Testis (tissue), 3 donors: ENCODE results near the gene MAGI2. TPM values are rescaled to one million over a fixed set of nuclear protein-coding genes. Genes with fewer than 3 reads are reported as not detected.

Experiments used
- DNase-seq: peaks from one replicate; pipeline ENCODE4 v3.0.0-alpha.2; 2019
- H3K27ac ChIP-seq, 2 donors: fragments of 200-600 bp; sonication (generic); one replicate each; pipeline ENCODE4 v1.5.1; 2019
- H3K27me3 ChIP-seq: fragments of 200-600 bp; sonication (generic); one replicate; pipeline ENCODE4 v1.5.1; 2019
- H3K36me3 ChIP-seq: fragments of 200-600 bp; sonication (generic); one replicate; pipeline ENCODE4 v1.5.1; 2017; ENCODE audit warnings: low read depth; ENCODE audit errors: missing control alignments
- H3K4me1 ChIP-seq: fragments of 200-600 bp; sonication (generic); one replicate; pipeline ENCODE4 v1.5.1; 2019
- H3K4me3 ChIP-seq, 2 donors: fragments of 200-600 bp; sonication (generic); one replicate each; pipeline ENCODE4 v1.5.1; 2017 to 2019
- H3K9me3 ChIP-seq: fragments of 200-600 bp; sonication (generic); one replicate; pipeline ENCODE4 v1.5.1; 2017
- CTCF ChIP-seq, 3 experiments: fragments of 450-650 bp in 2 of 3; fragments of 200-600 bp in 1 of 3; sonication (generic) in 1 of 3; IDR thresholded peaks; one replicate each; pipeline ENCODE4 v1.5.1; 2016 to 2019; ENCODE audit warnings: antibody characterized with exemption in 3 of 3, mild to moderate bottlenecking in 2 of 3, moderate library complexity in 1 of 3
- POLR2A ChIP-seq: fragments of 450-650 bp; IDR thresholded peaks from one replicate; pipeline ENCODE4 v1.6.1; 2017; ENCODE audit warnings: antibody characterized with exemption, mild to moderate bottlenecking, moderate library complexity
- WGBS, 2 donors: methylation state at CpG; one replicate each; pipeline ENCODE4 v1.1.5; 2018; 5-methylcytosine and 5-hydroxymethylcytosine counted together
- intact Hi-C: fragments of 100-400 bp; cut with DNase I; formaldehyde crosslinking; loops from one replicate; pipeline ENCODE4 v1.15.1; 2023; ENCODE audit warnings: low total_unique reads
- polyA plus RNA-seq: library from polyadenylated mRNA; stranded (reverse); fragments of 350-450 nt; fragmentation: Illumina TruSeq; extraction: RNeasy Lipid Tissue Mini Kit (QIAGEN cat#74804); gene quantifications from one replicate; pipeline ENCODE4 v1.2.3, GENCODE V29; 2014; ENCODE audit warnings: low read depth, low replicate concordance; ENCODE audit not compliant: insufficient read depth
- total RNA-seq, 2 donors: library from RNA; depleted of rRNA; stranded (reverse); fragments of >200 nt; gene quantifications; one replicate each; pipeline ENCODE4 v1.2.3, GENCODE V29; 2016

The MAGI2 gene
- total and polyA plus RNA-seq, 3 donors from 2014 or later = 11.2 to 13.1 (median 12.4) TPM

GRCh38 chr7:78762625-78763024, 690.8 kb downstream of the MAGI2 start:
- Histone ChIP-seq H3K36me3 (no peaks in the 10 kb centered on the region), H3K4me1 (no peaks in the 10 kb centered on the region), H3K9me3 (no peaks in the 10 kb centered on the region), H3K27me3 (no peaks in the 10 kb centered on the region), H3K4me3 (no peak overlapping the region), H3K27ac (no peak overlapping the region)
- DNase-seq = no peak
- TF ChIP-seq POLR2A (no peak), CTCF (IDR thresholded peaks at IDR 0.05) (no peak)
- intact Hi-C loops = no loop called here
- WGBS, 2 donors = 79 to 88% methylated on average over 1 of the region's 1 CpG

DNA sequence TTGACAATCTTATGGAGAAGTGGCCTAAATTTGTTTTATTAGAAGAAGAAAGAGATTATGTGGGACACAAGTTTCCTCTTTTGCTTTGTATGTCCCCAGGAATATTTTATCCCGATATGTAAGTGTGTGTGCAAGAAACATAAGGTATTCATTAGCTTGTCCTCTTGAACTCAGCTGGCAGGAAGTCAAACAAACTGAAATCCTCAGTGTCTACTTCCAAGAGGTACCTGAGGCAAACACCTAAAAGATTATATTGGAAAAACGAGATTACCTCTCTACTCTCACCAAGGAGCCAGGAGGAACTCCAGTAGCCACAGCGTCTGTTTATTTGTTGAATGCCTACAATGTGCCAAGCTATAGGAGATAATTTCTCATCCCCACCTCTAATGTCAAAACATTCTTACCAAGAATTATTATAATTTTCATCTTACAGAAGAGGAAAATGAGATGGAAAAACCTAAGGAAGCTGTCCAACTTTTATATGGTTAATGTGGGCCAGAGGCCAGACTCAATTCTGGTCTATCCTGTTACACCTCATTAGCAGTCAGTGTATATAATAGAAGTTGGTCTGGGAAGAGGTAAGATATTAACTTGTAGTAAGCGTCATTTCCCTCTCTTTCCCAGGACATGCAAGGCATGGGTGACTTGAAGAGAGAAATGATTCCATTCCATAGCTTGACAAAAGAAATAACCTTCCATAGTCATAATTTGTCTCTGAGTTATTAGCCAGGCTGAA, 692.7 kb downstream of the MAGI2 start:
- no peak for DNase-seq
- intact Hi-C loops = no loop called here
- Histone ChIP-seq H3K27me3 (no peaks in the 10 kb centered on the region), H3K36me3 (no peaks in the 10 kb centered on the region), H3K4me3 (no peak overlapping the region), H3K27ac (no peak overlapping the region), H3K4me1 (no peaks in the 10 kb centered on the region), H3K9me3 (no peaks in the 10 kb centered on the region)
- TF ChIP-seq CTCF (IDR thresholded peaks at IDR 0.05) (no peak), POLR2A (no peak)
- 66 to 91% methylated on average over 4 of the region's 4 CpGs for WGBS, 2 donors

DNA sequence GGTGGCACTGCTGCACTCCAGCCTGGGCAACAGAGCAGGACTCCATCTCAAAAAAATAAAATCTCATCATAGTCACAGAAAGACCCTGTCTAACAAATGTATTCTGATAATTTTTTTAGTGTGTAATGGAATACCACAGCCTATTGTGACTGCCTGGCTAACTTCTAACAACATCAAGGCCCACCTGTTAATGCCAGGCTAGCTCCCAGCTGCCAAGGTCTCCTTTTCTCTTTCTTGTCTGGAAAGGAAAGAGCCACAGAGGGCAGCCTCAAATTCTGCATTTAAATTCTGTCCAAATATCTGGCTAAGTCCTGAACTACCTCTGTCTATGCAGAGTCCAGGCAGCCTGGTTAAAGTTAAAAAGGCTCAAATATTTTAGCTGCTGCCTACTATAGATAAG, 700.9 kb downstream of the MAGI2 start:
- Histone ChIP-seq H3K4me1 (no peaks in the 10 kb centered on the region), H3K9me3 (no peaks in the 10 kb centered on the region), H3K27me3 (no peaks in the 10 kb centered on the region), H3K36me3 (no peaks in the 10 kb centered on the region), H3K27ac (no peak overlapping the region), H3K4me3 (no peak overlapping the region)
- intact Hi-C loops = no loop called here
- no peak for TF ChIP-seq CTCF (IDR thresholded peaks at IDR 0.05)
- no peak for TF ChIP-seq POLR2A
- DNase-seq = no peak

GRCh38 chr7:78751253-78751652, 702.2 kb downstream of the MAGI2 start:
- Histone ChIP-seq H3K27me3 (no peaks in the 10 kb centered on the region), H3K27ac (no peak overlapping the region), H3K4me3 (no peak overlapping the region), H3K9me3 (no peaks in the 10 kb centered on the region), H3K36me3 (no peaks in the 10 kb centered on the region), H3K4me1 (no peaks in the 10 kb centered on the region)
- intact Hi-C loops = no loop called here
- 86 to 93% methylated on average over 4 of the region's 4 CpGs for WGBS, 2 donors
- TF ChIP-seq POLR2A (no peak), CTCF (IDR thresholded peaks at IDR 0.05) (no peak)
- no peak for DNase-seq

- intact Hi-C loops = no loop called here
- no peak overlapping the region for H3K27ac ChIP-seq
- no peak for DNase-seq
- no peak overlapping the region for H3K4me3 ChIP-seq
- H3K36me3 ChIP-seq = no peaks in the 10 kb centered on the region
- no peaks in the 10 kb centered on the region for H3K4me1 ChIP-seq
- no peaks in the 10 kb centered on the region for H3K9me3 ChIP-seq
- no peak for TF ChIP-seq CTCF (IDR thresholded peaks at IDR 0.05)
- no peak for TF ChIP-seq POLR2A
- H3K27me3 ChIP-seq = no peaks in the 10 kb centered on the region
- 73 to 76% methylated on average over 5 of the region's 5 CpGs for WGBS, 2 donors
Observed at GRCh38 chr7:78749052-78749746, 704.3 kb downstream of the MAGI2 start.
